Mesenchymal stem cell (in vitro differentiated cells and primary cell): ENCODE data around the gene OR5B21.

ENCODE experiments used
- DNase-seq: peaks from one replicate; pipeline ENCODE4 v3.0.0-alpha.2; 2013
- H2AFZ ChIP-seq: one replicate; pipeline ENCODE4 v1.6.1; 2013; ENCODE audit warnings: low read depth, mild to moderate bottlenecking, control low read depth, inconsistent platforms, low read length, moderate library complexity
- H2AK5ac ChIP-seq: 2 replicates; pipeline ENCODE4 v1.6.1; 2013; ENCODE audit warnings: low read length, moderate library complexity, mild to moderate bottlenecking, inconsistent platforms; ENCODE audit not compliant: severe bottlenecking
- H2BK120ac ChIP-seq: one replicate; pipeline ENCODE4 v1.6.1; 2013; ENCODE audit warnings: low read depth, mild to moderate bottlenecking, inconsistent platforms, low read length, moderate library complexity
- H2BK12ac ChIP-seq, 2 experiments: one replicate each; pipeline ENCODE4 v1.6.1; 2013; ENCODE audit warnings: inconsistent platforms in 2 of 2, low read length in 2 of 2, mild to moderate bottlenecking in 2 of 2, moderate library complexity in 2 of 2, control low read depth in 1 of 2
- H2BK15ac ChIP-seq: one replicate; pipeline ENCODE4 v1.6.1; 2013; ENCODE audit warnings: mild to moderate bottlenecking, low read depth, inconsistent platforms; ENCODE audit not compliant: poor library complexity, severe bottlenecking
- H2BK5ac ChIP-seq: 2 replicates; pipeline ENCODE4 v1.6.1; 2013; ENCODE audit warnings: low read depth, mild to moderate bottlenecking, low read length, control low read depth, inconsistent platforms; ENCODE audit not compliant: poor library complexity, severe bottlenecking
- H3K14ac ChIP-seq, 2 experiments: one replicate each; pipeline ENCODE4 v1.6.1; 2013; ENCODE audit warnings: inconsistent platforms in 2 of 2, low read length in 2 of 2, control low read depth in 1 of 2, mild to moderate bottlenecking in 1 of 2, moderate library complexity in 1 of 2
- H3K18ac ChIP-seq, 2 experiments: one replicate each; pipeline ENCODE4 v1.6.1; 2013; ENCODE audit warnings: inconsistent platforms in 2 of 2, low read length in 2 of 2, control low read depth in 1 of 2, low read depth in 1 of 2, mild to moderate bottlenecking in 1 of 2
- H3K23ac ChIP-seq, 2 experiments: one replicate each; pipeline ENCODE4 v1.6.1; 2013; ENCODE audit warnings: inconsistent platforms in 2 of 2, low read length in 2 of 2, mild to moderate bottlenecking in 2 of 2, moderate library complexity in 2 of 2, control low read depth in 1 of 2
- H3K27ac ChIP-seq: 2 replicates; pipeline ENCODE4 v1.5.1; 2013; ENCODE audit warnings: mild to moderate bottlenecking, moderate library complexity, low read length, control low read depth, inconsistent platforms; ENCODE audit not compliant: poor library complexity, severe bottlenecking
- H3K27me3 ChIP-seq, 2 experiments: 2 replicates each; pipeline versions ENCODE4 v1.6.1 to v1.7.0; 2013; ENCODE audit warnings: low read length in 2 of 2, mild to moderate bottlenecking in 2 of 2, moderate library complexity in 2 of 2, control low read depth in 1 of 2, inconsistent platforms in 1 of 2; ENCODE audit not compliant: control insufficient read depth in 1 of 2, insufficient read depth in 1 of 2
- H3K36me3 ChIP-seq, 2 experiments: 2 replicates each; pipeline versions ENCODE4 v1.6.1 to v1.7.0; 2013; ENCODE audit warnings: low read length in 2 of 2, control low read depth in 1 of 2, inconsistent platforms in 1 of 2, low read depth in 1 of 2, mild to moderate bottlenecking in 1 of 2; ENCODE audit not compliant: insufficient read depth in 2 of 2, control insufficient read depth in 1 of 2
- H3K4ac ChIP-seq, 2 experiments: one replicate each; pipeline ENCODE4 v1.6.1; 2013; ENCODE audit warnings: inconsistent platforms in 2 of 2, low read length in 2 of 2, mild to moderate bottlenecking in 2 of 2, moderate library complexity in 2 of 2, control low read depth in 1 of 2, low read depth in 1 of 2
- H3K4me1 ChIP-seq: 2 replicates; pipeline ENCODE4 v1.6.1; 2013; ENCODE audit warnings: low read depth, low read length, control low read depth; ENCODE audit not compliant: control insufficient read depth, insufficient read depth
- H3K4me2 ChIP-seq: 2 replicates; pipeline ENCODE4 v1.6.1; 2013; ENCODE audit warnings: low read length, mild to moderate bottlenecking, inconsistent platforms; ENCODE audit not compliant: poor library complexity, severe bottlenecking
- H3K4me3 ChIP-seq, 2 experiments: 2 replicates each; pipeline versions ENCODE4 v1.5.1 to v1.7.0; 2013; ENCODE audit warnings: low read length in 2 of 2, mild to moderate bottlenecking in 2 of 2, control low read depth in 1 of 2, low read depth in 1 of 2; ENCODE audit not compliant: insufficient read depth in 1 of 2
- H3K79me1 ChIP-seq: replicated peaks from 2 replicates; pipeline ENCODE4 v1.6.1; 2013; ENCODE audit warnings: mild to moderate bottlenecking, control low read depth, low read length, inconsistent platforms; ENCODE audit not compliant: poor library complexity, severe bottlenecking
- H3K9ac ChIP-seq: 2 replicates; pipeline ENCODE4 v1.7.0; 2013; ENCODE audit warnings: mild to moderate bottlenecking, low read length, moderate library complexity
- H3K9me3 ChIP-seq: 2 replicates; pipeline ENCODE4 v1.7.0; 2013; ENCODE audit warnings: mild to moderate bottlenecking, low read length; ENCODE audit not compliant: control insufficient read depth
- H4K8ac ChIP-seq: one replicate; pipeline ENCODE4 v1.6.1; 2013; ENCODE audit warnings: inconsistent platforms, mild to moderate bottlenecking, low read length, moderate library complexity
- H4K91ac ChIP-seq: one replicate; pipeline ENCODE4 v1.6.1; 2013; ENCODE audit warnings: mild to moderate bottlenecking, low read length, inconsistent platforms
- WGBS: methylation state at CpG from one replicate; pipeline ENCODE4 v1.1.7; 2013; ENCODE audit warnings: mixed read lengths; 5-methylcytosine and 5-hydroxymethylcytosine counted together

OR5B21 gene

GRCh38 chr11:58530236-58530635 is 22.3 kb upstream of the OR5B21 start:
- Histone ChIP-seq H2BK15ac (no peak overlapping the region), H3K4ac (no peak overlapping the region), H3K36me3 (peaks cover 30 to 71% of the 10 kb centered on the region in 2 experiments), H3K4me1 (no peaks in the 10 kb centered on the region), H4K8ac (no peak overlapping the region), H4K91ac (no peak overlapping the region), H2AK5ac (no peak overlapping the region), H3K9me3 (no peaks in the 10 kb centered on the region), H3K79me1 (no peaks in the 10 kb centered on the region), H3K27me3 (no peaks in the 10 kb centered on the region), H3K14ac (no peak overlapping the region), H3K9ac (no peak overlapping the region), H3K23ac (no peak overlapping the region), H3K18ac (no peak overlapping the region), H3K27ac (no peak overlapping the region), H2BK12ac (no peak overlapping the region), H3K4me2 (no peak overlapping the region), H2BK120ac (no peak overlapping the region), H3K4me3 (no peak overlapping the region), H2BK5ac (no peak overlapping the region), H2AFZ (no peak overlapping the region)
- 85% methylated on average over 3 of the region's 3 CpGs for WGBS
- no peak for DNase-seq

- Histone ChIP-seq H3K18ac (no peak overlapping the region), H4K91ac (no peak overlapping the region), H2BK120ac (no peak overlapping the region), H3K14ac (no peak overlapping the region), H4K8ac (no peak overlapping the region), H3K36me3 (peaks cover 26 to 67% of the 10 kb centered on the region in 2 experiments), H3K4me1 (no peaks in the 10 kb centered on the region), H3K4ac (no peak overlapping the region), H3K9ac (no peak overlapping the region), H3K79me1 (no peaks in the 10 kb centered on the region), H3K27me3 (no peaks in the 10 kb centered on the region), H2AK5ac (no peak overlapping the region), H3K4me3 (no peak overlapping the region), H2AFZ (no peak overlapping the region), H3K27ac (no peak overlapping the region), H3K9me3 (no peaks in the 10 kb centered on the region), H2BK12ac (no peak overlapping the region), H3K4me2 (no peak overlapping the region), H2BK5ac (no peak overlapping the region), H2BK15ac (no peak overlapping the region), H3K23ac (no peak overlapping the region)
- no peak for DNase-seq
- WGBS, result 96% methylated on average over 6 of the region's 6 CpGs
Measured at GRCh38 chr11:58527429-58527828, 19.5 kb upstream of the OR5B21 start.

GRCh38 chr11:58526721-58527120 is 18.8 kb upstream of the OR5B21 start:
- Histone ChIP-seq H3K14ac (no peak overlapping the region), H3K9me3 (no peaks in the 10 kb centered on the region), H2AK5ac (no peak overlapping the region), H3K27me3 (no peaks in the 10 kb centered on the region), H3K27ac (no peak overlapping the region), H3K4ac (no peak overlapping the region), H3K4me3 (no peak overlapping the region), H3K79me1 (no peaks in the 10 kb centered on the region), H4K8ac (no peak overlapping the region), H3K23ac (no peak overlapping the region), H2BK120ac (no peak overlapping the region), H2BK12ac (no peak overlapping the region), H3K18ac (no peak overlapping the region), H3K9ac (no peak overlapping the region), H2BK5ac (no peak overlapping the region), H3K4me1 (no peaks in the 10 kb centered on the region), H4K91ac (no peak overlapping the region), H2BK15ac (no peak overlapping the region), H3K36me3 (peaks cover 20 to 60% of the 10 kb centered on the region in 2 experiments), H3K4me2 (no peak overlapping the region), H2AFZ (no peak overlapping the region)
- no peak for DNase-seq
- WGBS, result 81% methylated on average over 1 of the region's 3 CpGs

GRCh38 chr11:58525037-58525614 is 17.2 kb upstream of the OR5B21 start:
- Histone ChIP-seq H3K4me2 (no peak overlapping the region), H2BK120ac (no peak overlapping the region), H3K27me3 (no peaks in the 10 kb centered on the region), H4K91ac (no peak overlapping the region), H3K4me3 (no peak overlapping the region), H3K79me1 (no peaks in the 10 kb centered on the region), H2AFZ (no peak overlapping the region), H3K27ac (no peak overlapping the region), H2AK5ac (no peak overlapping the region), H3K4me1 (no peaks in the 10 kb centered on the region), H2BK5ac (no peak overlapping the region), H3K36me3 (peaks cover 12 to 47% of the 10 kb centered on the region in 2 experiments), H4K8ac (no peak overlapping the region), H3K4ac (no peak overlapping the region), H3K18ac (no peak overlapping the region), H3K9me3 (no peaks in the 10 kb centered on the region), H2BK15ac (no peak overlapping the region), H3K14ac (no peak overlapping the region), H2BK12ac (no peak overlapping the region), H3K23ac (no peak overlapping the region), H3K9ac (peak overlapping the region; percentile 10)
- no peak for DNase-seq
- WGBS, result 65% methylated on average over 5 of the region's 6 CpGs
